ENCODE data around the gene PDZRN4.

PDZRN4 gene

DNA sequence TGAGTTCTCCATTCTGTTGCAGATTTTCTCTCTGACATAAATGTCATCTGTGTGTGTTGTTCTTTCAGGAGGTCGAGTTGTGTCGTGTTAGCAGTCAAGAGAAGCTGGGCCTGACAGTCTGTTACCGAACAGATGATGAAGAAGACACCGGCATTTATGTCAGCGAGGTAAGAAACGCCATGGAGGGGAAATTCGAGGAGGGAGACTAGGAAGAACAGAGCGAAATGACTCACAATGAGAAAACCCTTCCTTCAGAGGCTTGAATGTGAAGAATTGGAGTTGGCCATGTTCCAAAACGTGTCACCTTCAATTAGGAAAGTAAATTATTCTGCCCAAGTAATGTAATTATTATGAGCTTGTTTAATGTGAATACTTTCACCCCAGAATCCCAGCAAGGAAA lies 364.5 kb downstream of the PDZRN4 start:
- H3K4me3 ChIP-seq (ENCODE audit: low read depth, low read length) = no peak overlapping the region
- DNase-seq (ENCODE audit: low read depth) = no peak
- TF ChIP-seq, protein P1, sequence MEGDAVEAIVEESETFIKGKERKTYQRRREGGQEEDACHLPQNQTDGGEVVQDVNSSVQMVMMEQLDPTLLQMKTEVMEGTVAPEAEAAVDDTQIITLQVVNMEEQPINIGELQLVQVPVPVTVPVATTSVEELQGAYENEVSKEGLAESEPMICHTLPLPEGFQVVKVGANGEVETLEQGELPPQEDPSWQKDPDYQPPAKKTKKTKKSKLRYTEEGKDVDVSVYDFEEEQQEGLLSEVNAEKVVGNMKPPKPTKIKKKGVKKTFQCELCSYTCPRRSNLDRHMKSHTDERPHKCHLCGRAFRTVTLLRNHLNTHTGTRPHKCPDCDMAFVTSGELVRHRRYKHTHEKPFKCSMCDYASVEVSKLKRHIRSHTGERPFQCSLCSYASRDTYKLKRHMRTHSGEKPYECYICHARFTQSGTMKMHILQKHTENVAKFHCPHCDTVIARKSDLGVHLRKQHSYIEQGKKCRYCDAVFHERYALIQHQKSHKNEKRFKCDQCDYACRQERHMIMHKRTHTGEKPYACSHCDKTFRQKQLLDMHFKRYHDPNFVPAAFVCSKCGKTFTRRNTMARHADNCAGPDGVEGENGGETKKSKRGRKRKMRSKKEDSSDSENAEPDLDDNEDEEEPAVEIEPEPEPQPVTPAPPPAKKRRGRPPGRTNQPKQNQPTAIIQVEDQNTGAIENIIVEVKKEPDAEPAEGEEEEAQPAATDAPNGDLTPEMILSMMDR (IDR thresholded peaks at IDR 0.05; ENCODE audit: control insufficient read depth, extremely low read depth, insufficient read depth) = no peak

GRCh38 chr12:41556176-41556575 lies 368.1 kb downstream of the PDZRN4 start:
- no peak overlapping the region for H3K4me3 ChIP-seq (ENCODE audit: low read depth, low read length)

DNA sequence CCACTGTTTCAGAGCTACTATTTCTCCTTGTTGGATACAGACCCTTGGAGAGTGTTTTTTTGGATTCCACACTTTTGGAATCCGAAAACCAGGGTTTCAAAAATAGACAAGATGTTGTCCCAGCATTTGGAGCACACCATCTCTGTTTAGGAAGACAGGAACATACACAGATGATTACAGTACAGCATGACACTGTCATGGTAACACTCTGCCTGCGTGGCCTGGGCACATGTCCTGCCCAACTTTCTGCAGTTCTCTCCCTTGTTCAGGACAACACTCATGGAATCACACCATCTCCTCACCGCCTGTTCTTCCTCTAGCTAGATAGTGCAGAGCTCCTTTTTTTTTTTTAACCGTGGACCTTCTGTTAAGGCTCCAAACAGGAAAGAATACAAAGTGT lies 369.2 kb downstream of the PDZRN4 start:
- TF ChIP-seq, protein P1 (IDR thresholded peaks at IDR 0.05; ENCODE audit: control insufficient read depth, extremely low read depth, insufficient read depth) = no peak
- no peak overlapping the region for H3K4me3 ChIP-seq (ENCODE audit: low read depth, low read length)
- no peak for DNase-seq (ENCODE audit: low read depth)

More at GRCh38 chr12:41556176-41556575, 368.1 kb downstream of the PDZRN4 start:
- TF ChIP-seq, protein P1 (IDR thresholded peaks at IDR 0.05; ENCODE audit: control insufficient read depth, extremely low read depth, insufficient read depth) = no peak
- no peak for DNase-seq (ENCODE audit: low read depth)

GRCh38 chr12:41558671-41559070 lies 370.6 kb downstream of the PDZRN4 start:
- TF ChIP-seq, protein P1 (IDR thresholded peaks at IDR 0.05; ENCODE audit: control insufficient read depth, extremely low read depth, insufficient read depth) = no peak
- H3K4me3 ChIP-seq (ENCODE audit: low read depth, low read length) = no peak overlapping the region
- DNase-seq (ENCODE audit: low read depth) = no peak

DNA sequence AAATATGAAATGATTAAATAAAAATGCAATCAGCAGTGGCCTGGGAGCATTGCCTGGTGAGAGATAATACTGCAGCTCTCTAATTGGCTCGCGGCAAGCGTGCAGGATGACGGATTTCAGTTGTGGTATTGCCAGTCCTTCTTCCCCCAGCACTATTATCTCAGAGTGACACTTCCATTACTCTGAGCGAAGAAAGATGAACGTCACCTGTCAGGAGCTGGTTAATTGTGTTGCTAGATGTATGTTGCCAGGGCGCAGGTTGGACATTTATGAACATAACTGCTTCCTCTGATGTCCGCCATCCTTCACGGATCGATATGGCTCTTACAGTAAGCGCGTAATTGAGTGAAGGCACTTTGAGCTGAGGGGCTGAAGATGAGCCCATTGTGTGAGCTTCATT lies 374.9 kb downstream of the PDZRN4 start:
- TF ChIP-seq, protein P1 (IDR thresholded peaks at IDR 0.05; ENCODE audit: control insufficient read depth, extremely low read depth, insufficient read depth) = no peak
- no peak overlapping the region for H3K4me3 ChIP-seq (ENCODE audit: low read depth, low read length)
- DNase-seq (ENCODE audit: low read depth) = no peak

- H3K4me3 ChIP-seq (ENCODE audit: low read depth, low read length) = no peak overlapping the region
- no peak for DNase-seq (ENCODE audit: low read depth)
- TF ChIP-seq, protein P1 (IDR thresholded peaks at IDR 0.05; ENCODE audit: control insufficient read depth, extremely low read depth, insufficient read depth) = 0 out of 2 replicates have a peak, but pooled peaks have one; percentile 30
Observed at GRCh38 chr12:41564816-41565215, 376.7 kb downstream of the PDZRN4 start.

GRCh38 chr12:41566703-41567102 lies 378.6 kb downstream of the PDZRN4 start:
- no peak overlapping the region for H3K4me3 ChIP-seq (ENCODE audit: low read depth, low read length)
- DNase-seq (ENCODE audit: low read depth) = no peak
- TF ChIP-seq, protein P1 (IDR thresholded peaks at IDR 0.05; ENCODE audit: control insufficient read depth, extremely low read depth, insufficient read depth) = no peak

Measured in LNCaP clone FGC (cell line).